Psoas muscle (tissue), 8 donors: ENCODE data around the gene CPA4. TPM values are rescaled to one million over a fixed set of nuclear protein-coding genes. Genes with fewer than 3 reads are reported as not detected.

ENCODE experiments used
- ATAC-seq, 4 donors: fragments of 200-7000 bp; cut with Tn5 transposase; one replicate each; pipeline ENCODE4 v1.9.1; 2020; ENCODE audit warnings: moderate library complexity in 3 of 4, mild to moderate bottlenecking in 2 of 4
- DNase-seq, 2 donors: peaks; one replicate each; pipeline ENCODE4 v3.0.0-alpha.2; 2020
- H3K27ac ChIP-seq: fragments of 200-600 bp; one replicate; pipeline ENCODE4 v1.8.0; 2022
- H3K27me3 ChIP-seq, 3 donors: fragments of 200-600 bp in 1 of 3; one replicate each; pipeline versions ENCODE4 v1.6.1 to v1.8.0; 2013 to 2022; ENCODE audit warnings: low read length in 2 of 3, mild to moderate bottlenecking in 2 of 3, moderate library complexity in 1 of 3; ENCODE audit not compliant: insufficient read depth in 3 of 3
- H3K36me3 ChIP-seq, 2 donors: fragments of 200-600 bp in 1 of 2; one replicate each; pipeline versions ENCODE4 v1.6.1 to v1.8.0; 2013 to 2022; ENCODE audit warnings: low read depth in 1 of 2, mild to moderate bottlenecking in 1 of 2, moderate library complexity in 1 of 2; ENCODE audit not compliant: insufficient read depth in 1 of 2
- H3K4me1 ChIP-seq: fragments of 200-600 bp; one replicate; pipeline ENCODE4 v1.8.0; 2022
- H3K4me3 ChIP-seq: fragments of 200-600 bp; one replicate; pipeline ENCODE4 v1.8.0; 2022; ENCODE audit warnings: mild to moderate bottlenecking
- H3K9me3 ChIP-seq: fragments of 200-600 bp; one replicate; pipeline ENCODE4 v1.8.0; 2022
- CTCF ChIP-seq: fragments of 200-600 bp; IDR thresholded peaks from one replicate; pipeline ENCODE4 v1.8.0; 2022; ENCODE audit warnings: antibody characterized with exemption
- WGBS, 3 donors: extraction: QIAGEN DNeasy Blood & Tissue Kit; methylation state at CpG; one replicate each; pipeline versions ENCODE4 v1.1.6 to v1.1.7; 2013; 5-methylcytosine and 5-hydroxymethylcytosine counted together
- intact Hi-C, 2 donors: fragments of 100-400 bp; cut with DNase I; formaldehyde crosslinking; loops; one replicate each; pipeline versions ENCODE4 v1.11.0 to v1.14.2; 2022
- polyA plus RNA-seq, 3 donors: library from polyadenylated mRNA; stranded (reverse); fragments of 200-250 nt; gene quantifications; one replicate each; pipeline ENCODE4 v1.2.3, GENCODE V29; 2013
- total RNA-seq, 4 donors: library from RNA; stranded (reverse); fragmentation: NEBNext Ultra II Directional in 2 of 4; extraction: Animal tissue kit (Norgen Biotek cat#: 25700) in 2 of 4; gene quantifications; one replicate each; pipeline versions ENCODE4 v1.2.1 to v1.2.4, GENCODE V29; 2021 to 2023
- donor health status: healthy with polysubstance abuse.
- donor health status: DM: no; HTN: no; CAD: no; lungs with moderate emphysema.
- donor health status: Bipolar disorder and iron deficiency.
- donor health status: healthy.
- donor health status: DM: yes; HTN: yes; CAD: no.
- donor health status: DM: no; HTN: no; CAD: no.
- donor health status: DM: no; HTN: no; CAD: no.
- donor health status: DM: yes; HTN: yes; CAD: no.

Gene CPA4
- total and polyA plus RNA-seq, 7 donors, result 0.09 to 2.5 (median 0.68) TPM

- Histone ChIP-seq H3K9me3 (no peaks in the 10 kb centered on the region), H3K4me1 (peaks cover under 1% of the 10 kb centered on the region), H3K27me3 (peaks cover 0 to 40% (median 4%) of the 10 kb centered on the region in 3 donors), H3K4me3 (no peak overlapping the region), H3K36me3 (no peaks in the 10 kb centered on the region), H3K27ac (no peak overlapping the region)
- TF ChIP-seq CTCF, result peak; percentile 53
- 42 to 48% (median 42%) methylated on average over 15 of the region's 15 CpGs for WGBS, 3 donors
- intact Hi-C loops, result loop anchor here in 1 of 2 donors (10.0 kb wide), 2 partner anchors 77 to 207 kb away; no protein-coding TSS in a partner anchor
- ATAC-seq, result peak; percentile 69 to 80 (median 78)
- DNase-seq, result peak; percentile 41 to 66
Observed at GRCh38 chr7:130277763-130278643, 15.0 kb upstream of the CPA4 start.

- no peak overlapping the region for H3K4me3 ChIP-seq
- no peak for TF ChIP-seq CTCF
- intact Hi-C loops, result loop anchor here in 1 of 2 donors (10.0 kb wide), 2 partner anchors 76 to 206 kb away; no protein-coding TSS in a partner anchor
- no peak for DNase-seq
- no peaks in the 10 kb centered on the region for H3K4me1 ChIP-seq
- H3K9me3 ChIP-seq, result no peaks in the 10 kb centered on the region
- no peak overlapping the region for H3K27ac ChIP-seq
- no peak for ATAC-seq
- no peaks in the 10 kb centered on the region for H3K36me3 ChIP-seq
- peaks cover 0 to 35% (median 1%) of the 10 kb centered on the region in 3 donors for H3K27me3 ChIP-seq
Observed at GRCh38 chr7:130278860-130279259, 14.1 kb upstream of the CPA4 start.

DNA sequence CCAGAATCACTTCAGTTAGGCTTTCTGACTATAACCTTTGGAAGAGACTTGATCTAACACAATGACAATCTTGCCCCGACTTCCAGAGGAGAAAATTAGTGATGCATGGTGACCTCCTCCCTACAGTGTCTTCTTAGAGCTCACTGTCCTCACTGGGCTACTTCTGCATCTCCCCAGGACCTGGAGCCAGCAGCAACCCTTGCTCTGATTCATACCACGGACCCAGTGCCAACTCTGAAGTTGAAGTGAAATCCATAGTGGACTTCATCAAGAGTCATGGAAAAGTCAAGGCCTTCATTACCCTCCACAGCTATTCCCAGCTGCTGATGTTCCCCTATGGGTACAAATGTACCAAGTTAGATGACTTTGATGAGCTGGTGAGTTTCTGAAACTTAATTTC is 13.7 kb upstream of the CPA4 start:
- Histone ChIP-seq H3K4me1 (no peaks in the 10 kb centered on the region), H3K4me3 (no peak overlapping the region), H3K9me3 (no peaks in the 10 kb centered on the region), H3K27ac (no peak overlapping the region), H3K27me3 (peaks cover 0 to 30% (median 1%) of the 10 kb centered on the region in 3 donors), H3K36me3 (no peaks in the 10 kb centered on the region)
- WGBS, 3 donors, result 44 to 53% (median 52%) methylated on average over 2 of the region's 2 CpGs
- no peak for DNase-seq
- no peak for ATAC-seq
- TF ChIP-seq CTCF, result no peak
- intact Hi-C loops, result loop anchor here in 1 of 2 donors (10.0 kb wide), 2 partner anchors 76 to 206 kb away; no protein-coding TSS in a partner anchor

DNA sequence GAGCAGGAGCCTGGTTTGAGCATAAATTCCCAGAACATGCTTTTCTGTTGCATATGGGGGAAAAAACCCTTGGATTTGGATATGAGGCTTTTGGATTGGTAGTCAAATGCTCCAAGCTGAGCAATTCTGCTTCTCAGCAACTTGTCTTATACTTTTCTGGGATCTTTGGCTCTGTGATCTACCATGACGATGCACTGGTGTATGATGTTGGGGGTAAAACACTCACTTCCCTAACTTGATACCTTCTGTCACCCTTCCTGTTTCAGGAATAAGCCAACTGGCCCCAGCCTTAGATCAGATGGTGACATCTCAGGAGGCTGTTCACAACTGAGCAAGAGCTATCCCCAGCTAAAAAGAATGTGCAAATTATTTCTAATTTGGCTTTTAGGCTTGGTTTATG is 13.1 kb upstream of the CPA4 start:
- intact Hi-C loops, result loop anchor here in 1 of 2 donors (10.0 kb wide), 2 partner anchors 75 to 205 kb away; no protein-coding TSS in a partner anchor
- 75 to 95% (median 77%) methylated on average over 1 of the region's 1 CpG for WGBS, 3 donors
- no peaks in the 10 kb centered on the region for H3K36me3 ChIP-seq
- H3K4me1 ChIP-seq, result no peaks in the 10 kb centered on the region
- TF ChIP-seq CTCF, result no peak
- H3K9me3 ChIP-seq, result no peaks in the 10 kb centered on the region
- no peak overlapping the region for H3K4me3 ChIP-seq
- ATAC-seq (no peak), DNase-seq (no peak)
- H3K27me3 ChIP-seq, result peaks cover 0 to 24% (median 1%) of the 10 kb centered on the region in 3 donors
- no peak overlapping the region for H3K27ac ChIP-seq
